Psoas muscle (tissue), 8 donors: ENCODE data around the gene TCEAL4. TPM values are rescaled to one million over a fixed set of nuclear protein-coding genes. Genes with fewer than 3 reads are reported as not detected.

Experiments used
- ATAC-seq, 4 donors: fragments of 200-7000 bp; cut with Tn5 transposase; one replicate each; pipeline ENCODE4 v1.9.1; 2020; ENCODE audit warnings: moderate library complexity in 3 of 4, mild to moderate bottlenecking in 2 of 4
- DNase-seq, 2 donors: peaks; one replicate each; pipeline ENCODE4 v3.0.0-alpha.2; 2020
- H3K27ac ChIP-seq: fragments of 200-600 bp; one replicate; pipeline ENCODE4 v1.8.0; 2022
- H3K27me3 ChIP-seq, 3 donors: fragments of 200-600 bp in 1 of 3; one replicate each; pipeline versions ENCODE4 v1.6.1 to v1.8.0; 2013 to 2022; ENCODE audit warnings: low read length in 2 of 3, mild to moderate bottlenecking in 2 of 3, moderate library complexity in 1 of 3; ENCODE audit not compliant: insufficient read depth in 3 of 3
- H3K36me3 ChIP-seq, 2 donors: fragments of 200-600 bp in 1 of 2; one replicate each; pipeline versions ENCODE4 v1.6.1 to v1.8.0; 2013 to 2022; ENCODE audit warnings: low read depth in 1 of 2, mild to moderate bottlenecking in 1 of 2, moderate library complexity in 1 of 2; ENCODE audit not compliant: insufficient read depth in 1 of 2
- H3K4me1 ChIP-seq: fragments of 200-600 bp; one replicate; pipeline ENCODE4 v1.8.0; 2022
- H3K4me3 ChIP-seq: fragments of 200-600 bp; one replicate; pipeline ENCODE4 v1.8.0; 2022; ENCODE audit warnings: mild to moderate bottlenecking
- H3K9me3 ChIP-seq: fragments of 200-600 bp; one replicate; pipeline ENCODE4 v1.8.0; 2022
- WGBS, 3 donors: extraction: QIAGEN DNeasy Blood & Tissue Kit; methylation state at CpG; one replicate each; pipeline versions ENCODE4 v1.1.6 to v1.1.7; 2013; 5-methylcytosine and 5-hydroxymethylcytosine counted together
- intact Hi-C, 2 donors: fragments of 100-400 bp; cut with DNase I; formaldehyde crosslinking; loops; one replicate each; pipeline versions ENCODE4 v1.11.0 to v1.14.2; 2022
- polyA plus RNA-seq, 3 donors: library from polyadenylated mRNA; stranded (reverse); fragments of 200-250 nt; gene quantifications; one replicate each; pipeline ENCODE4 v1.2.3, GENCODE V29; 2013
- total RNA-seq, 4 donors: library from RNA; stranded (reverse); fragmentation: NEBNext Ultra II Directional in 2 of 4; extraction: Animal tissue kit (Norgen Biotek cat#: 25700) in 2 of 4; gene quantifications; one replicate each; pipeline versions ENCODE4 v1.2.1 to v1.2.4, GENCODE V29; 2021 to 2023
- TF ChIP-seq, protein P1 (sequence below): fragments of 200-600 bp; IDR thresholded peaks from one replicate; pipeline ENCODE4 v1.8.0; 2022; ENCODE audit warnings: antibody characterized with exemption
- donor health status: healthy with polysubstance abuse.
- donor health status: DM: no; HTN: no; CAD: no; lungs with moderate emphysema.
- donor health status: Bipolar disorder and iron deficiency.
- donor health status: healthy.
- donor health status: DM: yes; HTN: yes; CAD: no.
- donor health status: DM: no; HTN: no; CAD: no.
- donor health status: DM: no; HTN: no; CAD: no.
- donor health status: DM: yes; HTN: yes; CAD: no.

The TCEAL4 gene
- total and polyA plus RNA-seq, 7 donors, result 28.6 to 66.6 (median 37.2) TPM

GRCh38 chrX:103614999-103615398 is 29.7 kb downstream of the TCEAL4 start:
- ATAC-seq, result no peak
- TF ChIP-seq, protein P1, sequence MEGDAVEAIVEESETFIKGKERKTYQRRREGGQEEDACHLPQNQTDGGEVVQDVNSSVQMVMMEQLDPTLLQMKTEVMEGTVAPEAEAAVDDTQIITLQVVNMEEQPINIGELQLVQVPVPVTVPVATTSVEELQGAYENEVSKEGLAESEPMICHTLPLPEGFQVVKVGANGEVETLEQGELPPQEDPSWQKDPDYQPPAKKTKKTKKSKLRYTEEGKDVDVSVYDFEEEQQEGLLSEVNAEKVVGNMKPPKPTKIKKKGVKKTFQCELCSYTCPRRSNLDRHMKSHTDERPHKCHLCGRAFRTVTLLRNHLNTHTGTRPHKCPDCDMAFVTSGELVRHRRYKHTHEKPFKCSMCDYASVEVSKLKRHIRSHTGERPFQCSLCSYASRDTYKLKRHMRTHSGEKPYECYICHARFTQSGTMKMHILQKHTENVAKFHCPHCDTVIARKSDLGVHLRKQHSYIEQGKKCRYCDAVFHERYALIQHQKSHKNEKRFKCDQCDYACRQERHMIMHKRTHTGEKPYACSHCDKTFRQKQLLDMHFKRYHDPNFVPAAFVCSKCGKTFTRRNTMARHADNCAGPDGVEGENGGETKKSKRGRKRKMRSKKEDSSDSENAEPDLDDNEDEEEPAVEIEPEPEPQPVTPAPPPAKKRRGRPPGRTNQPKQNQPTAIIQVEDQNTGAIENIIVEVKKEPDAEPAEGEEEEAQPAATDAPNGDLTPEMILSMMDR, result no peak
- H3K9me3 ChIP-seq, result no peaks in the 10 kb centered on the region

DNA sequence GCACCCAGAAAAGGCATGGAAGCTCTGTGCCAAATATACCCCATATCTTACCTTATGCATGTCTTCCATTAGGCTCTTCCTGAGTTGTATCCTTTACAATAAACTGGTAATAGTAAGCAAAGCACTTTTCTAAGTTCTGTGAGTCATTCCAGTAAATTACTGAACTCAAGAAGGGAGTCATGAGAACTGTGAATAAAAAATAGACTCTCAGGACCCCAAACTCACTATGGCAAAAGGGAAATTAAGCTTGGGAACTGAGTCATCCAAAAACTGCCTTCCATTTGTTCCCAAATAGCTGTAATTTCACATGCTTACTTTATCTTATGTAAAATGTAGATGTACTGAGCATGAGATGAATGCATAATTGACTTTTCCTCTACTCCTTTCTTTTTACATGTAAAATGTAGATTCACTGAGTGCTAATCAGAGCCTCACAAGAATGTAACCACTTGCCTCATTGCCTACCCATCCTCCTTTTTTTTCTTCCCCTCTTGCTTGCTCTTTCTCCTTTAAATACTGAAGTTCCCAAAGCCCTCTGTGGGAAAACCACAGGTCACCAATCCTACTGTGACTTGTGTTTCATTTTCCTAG is 30.6 kb downstream of the TCEAL4 start:
- intact Hi-C loops, result no loop called here
- ATAC-seq (no peak), DNase-seq (no peak)
- TF ChIP-seq, protein P1, result no peak
- Histone ChIP-seq H3K27ac (no peak overlapping the region), H3K9me3 (no peaks in the 10 kb centered on the region), H3K27me3 (peaks cover 0 to 8% (median 0%) of the 10 kb centered on the region in 3 donors), H3K4me1 (no peaks in the 10 kb centered on the region), H3K4me3 (no peak overlapping the region), H3K36me3 (peaks cover 0 to 4% of the 10 kb centered on the region in 2 donors)

More at GRCh38 chrX:103614999-103615398, 29.7 kb downstream of the TCEAL4 start:
- 67 to 100% (median 97%) methylated on average over 1 of the region's 1 CpG for WGBS, 3 donors
- H3K27ac ChIP-seq, result no peak overlapping the region
- intact Hi-C loops, result no loop called here
- H3K36me3 ChIP-seq, result peaks cover 0 to 4% of the 10 kb centered on the region in 2 donors
- DNase-seq, result no peak
- H3K4me3 ChIP-seq, result no peak overlapping the region
- no peaks in the 10 kb centered on the region for H3K4me1 ChIP-seq
- H3K27me3 ChIP-seq, result peaks cover 0 to 14% (median 0%) of the 10 kb centered on the region in 3 donors

GRCh38 chrX:103616676-103617186 is 31.4 kb downstream of the TCEAL4 start:
- DNase-seq (no peak), ATAC-seq (no peak)
- no peaks in the 10 kb centered on the region for H3K27me3 ChIP-seq
- H3K4me3 ChIP-seq, result no peak overlapping the region
- intact Hi-C loops, result no loop called here
- no peak overlapping the region for H3K27ac ChIP-seq
- no peaks in the 10 kb centered on the region for H3K4me1 ChIP-seq
- H3K9me3 ChIP-seq, result no peaks in the 10 kb centered on the region
- TF ChIP-seq, protein P1, result no peak
- WGBS, 3 donors, result 15 to 44% (median 39%) methylated on average over 1 of the region's 1 CpG
- H3K36me3 ChIP-seq, result peaks cover 0 to 4% of the 10 kb centered on the region in 2 donors

- TF ChIP-seq, protein P1, result no peak
- H3K4me3 ChIP-seq, result no peak overlapping the region
- 41 to 62% (median 49%) methylated on average over 4 of the region's 4 CpGs for WGBS, 3 donors
- ATAC-seq, result no peak
- no peak overlapping the region for H3K27ac ChIP-seq
- DNase-seq, result no peak
- intact Hi-C loops, result loop anchor here in 1 of 2 donors (10.0 kb wide), 1 partner anchor 89 kb away; no protein-coding TSS in a partner anchor
- H3K4me1 ChIP-seq, result peaks cover 5% of the 10 kb centered on the region
- H3K36me3 ChIP-seq, result no peaks in the 10 kb centered on the region
- H3K27me3 ChIP-seq, result no peaks in the 10 kb centered on the region
- no peaks in the 10 kb centered on the region for H3K9me3 ChIP-seq
These were observed 38.8 kb downstream of the TCEAL4 start for GRCh38 chrX:103624111-103624510.

DNA sequence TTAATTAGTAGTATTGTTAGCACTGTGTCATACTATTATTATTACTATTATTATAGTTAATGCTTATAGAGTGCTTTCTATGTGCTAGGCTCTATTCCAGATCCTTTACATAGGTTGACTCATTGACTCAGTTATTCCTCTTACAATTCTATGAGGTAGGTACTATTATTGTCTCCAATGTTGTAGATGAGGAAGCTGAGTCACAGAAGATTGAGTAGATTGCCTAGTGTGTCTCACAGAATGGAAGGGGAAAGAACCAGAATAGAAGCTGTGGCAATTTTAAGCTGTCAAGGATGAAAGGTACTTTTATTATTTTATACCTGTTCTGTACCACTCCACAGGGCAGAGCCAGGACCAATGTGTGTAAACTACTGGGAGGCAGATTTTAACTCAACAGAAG is 41.5 kb downstream of the TCEAL4 start:
- H3K4me3 ChIP-seq, result no peak overlapping the region
- intact Hi-C loops, result loop anchor here in 1 of 2 donors (5.0 to 10.0 kb wide), 2 partner anchors 60 to 92 kb away; partner anchors contain the start of gene MORF4L2
- H3K4me1 ChIP-seq, result peaks cover 9% of the 10 kb centered on the region
- TF ChIP-seq, protein P1, result no peak
- peak overlapping the region; percentile 28 for H3K27ac ChIP-seq
- ATAC-seq (no peak), DNase-seq (no peak)
- H3K36me3 ChIP-seq, result peaks cover 0 to 6% of the 10 kb centered on the region in 2 donors
- peaks cover 0 to 10% (median 0%) of the 10 kb centered on the region in 3 donors for H3K27me3 ChIP-seq
- H3K9me3 ChIP-seq, result no peaks in the 10 kb centered on the region
